Karpas-422 (cell line): ENCODE data around the gene FARP2. TPM values are rescaled to one million over a fixed set of nuclear protein-coding genes. Genes with fewer than 3 reads are reported as not detected.

Experiments used
- DNase-seq: peaks from one replicate; pipeline ENCODE4 v3.0.0-alpha.2; 2015
- H2AFZ ChIP-seq: fragments of 200-600 bp; sonication (generic); 2 replicates; pipeline ENCODE4 v1.6.1; 2014; ENCODE audit warnings: antibody characterized with exemption, low read length, mixed read lengths
- H3K27ac ChIP-seq: fragments of 200-600 bp; sonication (generic); 2 replicates; pipeline ENCODE4 v1.5.1; 2014; ENCODE audit warnings: mild to moderate bottlenecking, low read length, moderate library complexity
- H3K27me3 ChIP-seq: fragments of 200-600 bp; sonication (generic); 2 replicates; pipeline ENCODE4 v1.6.1; 2014; ENCODE audit warnings: low read length, mixed read lengths
- H3K36me3 ChIP-seq: fragments of 200-600 bp; sonication (generic); 2 replicates; pipeline ENCODE4 v1.6.1; 2014; ENCODE audit warnings: low read length, mixed read lengths; ENCODE audit not compliant: insufficient read depth
- H3K4me1 ChIP-seq: fragments of 200-600 bp; sonication (generic); 2 replicates; pipeline ENCODE4 v1.6.1; 2014; ENCODE audit warnings: mild to moderate bottlenecking, low read length, mixed read lengths
- H3K4me2 ChIP-seq: fragments of 200-600 bp; sonication (generic); 2 replicates; pipeline ENCODE4 v1.6.1; 2014; ENCODE audit warnings: low read length, low read depth, mild to moderate bottlenecking; ENCODE audit not compliant: poor library complexity, severe bottlenecking
- H3K4me3 ChIP-seq: fragments of 200-600 bp; sonication (generic); 2 replicates; pipeline ENCODE4 v1.5.1; 2014; ENCODE audit warnings: mild to moderate bottlenecking, antibody characterized with exemption, low read length, mixed read lengths
- H3K79me2 ChIP-seq: fragments of 200-600 bp; sonication (generic); 2 replicates; pipeline ENCODE4 v1.6.1; 2014; ENCODE audit warnings: mild to moderate bottlenecking, low read length, mixed read lengths
- H3K9ac ChIP-seq: fragments of 200-600 bp; sonication (generic); 2 replicates; pipeline ENCODE4 v1.6.0; 2014; ENCODE audit warnings: low read length
- H3K9me2 ChIP-seq: fragments of 200-600 bp; sonication (generic), shearing (Covaris generic); replicated peaks from 2 replicates; pipeline ENCODE4 v1.6.0; 2014; ENCODE audit warnings: mild to moderate bottlenecking, low read length, moderate library complexity; ENCODE audit not compliant: insufficient read depth
- H3K9me3 ChIP-seq: fragments of 300-700, 200-600 bp; sonication (generic); 2 replicates; pipeline ENCODE4 v1.6.1; 2014; ENCODE audit warnings: low read length, mixed read lengths
- H4K20me1 ChIP-seq: fragments of 200-600 bp; sonication (generic); 2 replicates; pipeline ENCODE4 v1.6.1; 2014; ENCODE audit warnings: mild to moderate bottlenecking, antibody characterized with exemption, low read length, low read depth; ENCODE audit not compliant: insufficient read depth
- total RNA-seq: library from RNA; depleted of rRNA; stranded (reverse); fragments of >200 nt; shearing (Covaris generic); gene quantifications from 2 replicates; pipeline ENCODE4 v1.2.3, GENCODE V29; 2014; ENCODE audit warnings: low replicate concordance

The FARP2 gene
- total RNA-seq, 1 experiment from 2014 or later, result 40.0 TPM

- no peaks in the 10 kb centered on the region for H4K20me1 ChIP-seq
- no peaks in the 10 kb centered on the region for H3K27me3 ChIP-seq
- H3K9ac ChIP-seq, result no peak overlapping the region
- no peak overlapping the region for H3K4me2 ChIP-seq
- H3K4me3 ChIP-seq, result no peak overlapping the region
- H3K27ac ChIP-seq, result no peak overlapping the region
- no peaks in the 10 kb centered on the region for H3K36me3 ChIP-seq
- H3K79me2 ChIP-seq, result no peaks in the 10 kb centered on the region
- no peaks in the 10 kb centered on the region for H3K4me1 ChIP-seq
- H3K9me2 ChIP-seq, result no peaks in the 10 kb centered on the region
- H3K9me3 ChIP-seq, result no peaks in the 10 kb centered on the region
- H2AFZ ChIP-seq, result no peak overlapping the region
- no peak for DNase-seq
Observed at GRCh38 chr2:241475267-241475666, 119.2 kb downstream of the FARP2 start.

GRCh38 chr2:241478166-241478565, 122.1 kb downstream of the FARP2 start:
- H3K79me2 ChIP-seq, result no peaks in the 10 kb centered on the region
- H3K9me3 ChIP-seq, result no peaks in the 10 kb centered on the region
- H3K4me3 ChIP-seq, result no peak overlapping the region
- DNase-seq, result no peak
- H4K20me1 ChIP-seq, result no peaks in the 10 kb centered on the region
- no peak overlapping the region for H3K9ac ChIP-seq
- no peak overlapping the region for H3K4me2 ChIP-seq
- no peak overlapping the region for H3K27ac ChIP-seq
- no peaks in the 10 kb centered on the region for H3K27me3 ChIP-seq
- no peaks in the 10 kb centered on the region for H3K4me1 ChIP-seq
- H3K36me3 ChIP-seq, result no peaks in the 10 kb centered on the region
- H2AFZ ChIP-seq, result no peak overlapping the region
- H3K9me2 ChIP-seq, result no peaks in the 10 kb centered on the region

- Histone ChIP-seq H3K4me2 (no peak overlapping the region), H3K9me3 (no peaks in the 10 kb centered on the region), H3K4me1 (no peaks in the 10 kb centered on the region), H2AFZ (no peak overlapping the region), H3K27me3 (no peaks in the 10 kb centered on the region), H3K27ac (no peak overlapping the region), H3K36me3 (no peaks in the 10 kb centered on the region), H4K20me1 (no peaks in the 10 kb centered on the region), H3K79me2 (no peaks in the 10 kb centered on the region), H3K9ac (no peak overlapping the region), H3K9me2 (no peaks in the 10 kb centered on the region), H3K4me3 (no peak overlapping the region)
- DNase-seq, result no peak
Observed at GRCh38 chr2:241479026-241479898, 123.2 kb downstream of the FARP2 start.

- Histone ChIP-seq H3K27me3 (no peaks in the 10 kb centered on the region), H3K9me3 (no peaks in the 10 kb centered on the region), H3K9ac (no peak overlapping the region), H3K4me3 (no peak overlapping the region), H3K79me2 (no peaks in the 10 kb centered on the region), H2AFZ (no peak overlapping the region), H3K36me3 (no peaks in the 10 kb centered on the region), H3K27ac (no peak overlapping the region), H3K4me1 (no peaks in the 10 kb centered on the region), H3K9me2 (no peaks in the 10 kb centered on the region), H4K20me1 (no peaks in the 10 kb centered on the region), H3K4me2 (no peak overlapping the region)
- DNase-seq, result no peak
Observed at GRCh38 chr2:241481687-241482086, 125.6 kb downstream of the FARP2 start.

- no peaks in the 10 kb centered on the region for H3K9me3 ChIP-seq
- no peaks in the 10 kb centered on the region for H3K27me3 ChIP-seq
- H3K4me2 ChIP-seq, result no peak overlapping the region
- no peak overlapping the region for H3K4me3 ChIP-seq
- no peaks in the 10 kb centered on the region for H3K4me1 ChIP-seq
- H2AFZ ChIP-seq, result no peak overlapping the region
- no peaks in the 10 kb centered on the region for H3K79me2 ChIP-seq
- H3K9ac ChIP-seq, result no peak overlapping the region
- no peaks in the 10 kb centered on the region for H3K9me2 ChIP-seq
- no peak for DNase-seq
- H3K36me3 ChIP-seq, result no peaks in the 10 kb centered on the region
- H4K20me1 ChIP-seq, result no peaks in the 10 kb centered on the region
- no peak overlapping the region for H3K27ac ChIP-seq
Observed at GRCh38 chr2:241482126-241482955, 126.3 kb downstream of the FARP2 start.

- H3K9me2 ChIP-seq, result no peaks in the 10 kb centered on the region
- H3K4me1 ChIP-seq, result no peaks in the 10 kb centered on the region
- H3K9ac ChIP-seq, result no peak overlapping the region
- no peaks in the 10 kb centered on the region for H4K20me1 ChIP-seq
- H3K36me3 ChIP-seq, result no peaks in the 10 kb centered on the region
- H3K79me2 ChIP-seq, result no peaks in the 10 kb centered on the region
- no peak overlapping the region for H3K4me3 ChIP-seq
- no peak overlapping the region for H3K4me2 ChIP-seq
- no peak for DNase-seq
- no peak overlapping the region for H2AFZ ChIP-seq
- H3K9me3 ChIP-seq, result no peaks in the 10 kb centered on the region
- no peaks in the 10 kb centered on the region for H3K27me3 ChIP-seq
- no peak overlapping the region for H3K27ac ChIP-seq
Observed at GRCh38 chr2:241483305-241483704, 127.2 kb downstream of the FARP2 start.

- Histone ChIP-seq H3K4me1 (no peaks in the 10 kb centered on the region), H3K9ac (no peak overlapping the region), H2AFZ (no peak overlapping the region), H3K9me3 (no peaks in the 10 kb centered on the region), H4K20me1 (no peaks in the 10 kb centered on the region), H3K4me2 (no peak overlapping the region), H3K36me3 (no peaks in the 10 kb centered on the region), H3K27me3 (no peaks in the 10 kb centered on the region), H3K4me3 (no peak overlapping the region), H3K79me2 (no peaks in the 10 kb centered on the region), H3K27ac (no peak overlapping the region), H3K9me2 (no peaks in the 10 kb centered on the region)
- DNase-seq, result no peak
Observed at GRCh38 chr2:241485172-241485911, 129.3 kb downstream of the FARP2 start.

- Histone ChIP-seq H3K27me3 (no peaks in the 10 kb centered on the region), H3K9me3 (no peaks in the 10 kb centered on the region), H3K27ac (no peak overlapping the region), H3K4me1 (no peaks in the 10 kb centered on the region), H3K36me3 (no peaks in the 10 kb centered on the region), H3K9me2 (no peaks in the 10 kb centered on the region), H3K4me3 (no peak overlapping the region), H3K79me2 (no peaks in the 10 kb centered on the region), H4K20me1 (no peaks in the 10 kb centered on the region), H3K4me2 (no peak overlapping the region), H3K9ac (no peak overlapping the region), H2AFZ (no peak overlapping the region)
- no peak for DNase-seq
Observed at GRCh38 chr2:241489088-241489487, 133.0 kb downstream of the FARP2 start.
